Measurements from ENCODE around the gene PI16.
"Not testable (repeated sequence)": the region's sequence is repeated elsewhere in the genome, so short reads cannot be mapped to it uniquely, and the experiment has no call there.

The PI16 gene

DNA sequence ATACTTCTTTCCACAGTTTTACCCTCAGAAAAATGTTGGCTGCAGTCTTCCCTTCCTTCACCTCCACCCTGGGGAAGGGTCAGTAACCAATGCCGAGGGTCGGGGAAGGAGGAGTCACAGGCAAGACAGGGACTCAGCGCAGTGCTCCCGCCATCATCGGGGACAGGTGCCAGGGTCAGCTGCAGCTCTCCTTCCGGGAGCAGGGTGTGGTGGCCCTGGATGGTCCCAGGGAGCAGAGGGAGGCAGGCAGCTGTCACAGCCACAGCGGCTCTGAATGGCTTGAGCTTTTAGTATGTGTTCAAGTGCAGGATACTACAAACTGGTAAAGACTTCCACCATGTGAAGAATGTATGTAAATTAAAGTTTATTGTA is 26.0 kb upstream of the PI16 start:
- no peak for DNase-seq

DNA sequence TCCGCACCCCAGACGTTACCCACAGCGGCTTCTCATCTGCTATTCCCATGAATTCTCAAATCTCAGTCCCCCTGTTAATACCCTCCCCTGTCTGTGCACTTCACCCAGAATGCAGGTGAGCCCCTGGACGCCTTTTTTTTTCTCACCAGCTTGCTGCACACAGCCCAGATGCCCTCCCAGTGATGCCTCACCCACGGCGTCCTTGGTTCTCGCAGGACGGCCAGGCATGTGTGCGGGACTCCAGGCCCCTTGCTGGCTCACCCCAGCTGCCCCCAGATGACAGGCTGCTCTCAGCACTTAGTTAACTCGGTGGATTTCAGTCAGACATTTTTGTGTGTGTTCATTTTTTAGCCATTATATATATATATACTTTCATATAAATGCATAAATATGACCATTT is 25.4 kb upstream of the PI16 start:
- no peak for DNase-seq

DNA sequence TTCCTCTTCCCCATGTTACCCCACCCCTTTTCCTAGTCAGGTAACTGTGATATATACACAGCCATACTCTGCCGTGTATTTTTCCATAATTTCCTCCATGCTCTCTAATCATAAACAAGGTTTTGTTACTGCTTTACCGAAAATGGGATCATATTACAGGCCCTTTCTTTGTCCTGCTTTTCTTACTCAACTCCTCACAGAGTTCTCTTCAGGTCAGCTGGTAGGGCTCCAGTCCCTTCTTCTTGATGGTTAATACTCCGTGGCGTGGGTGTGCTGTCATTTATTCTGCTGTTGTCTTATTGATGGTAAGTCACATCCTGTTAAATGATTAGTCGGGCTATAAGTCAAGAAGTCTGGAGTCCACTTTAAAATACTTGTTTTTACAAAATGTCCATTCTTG is 24.9 kb upstream of the PI16 start:
- DNase-seq = no peak

DNA sequence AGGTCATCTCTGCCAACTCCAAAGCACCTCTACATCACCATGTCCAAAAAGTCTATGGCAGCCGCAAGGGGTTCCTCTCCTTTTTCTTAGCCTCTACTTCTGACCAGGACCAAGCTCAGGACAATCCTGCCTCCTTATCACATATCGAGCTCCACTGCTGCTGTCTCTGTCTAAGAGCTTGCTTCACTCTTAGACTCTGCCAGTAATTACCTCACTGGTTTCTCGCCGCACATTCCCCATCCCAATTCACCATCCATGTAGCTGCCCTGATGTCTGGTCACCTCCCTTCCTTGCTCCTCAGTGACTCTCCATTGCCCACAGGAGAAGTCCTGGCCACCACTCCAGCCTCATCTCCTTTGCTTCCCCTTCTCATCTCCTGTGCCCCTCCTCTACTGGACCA is 24.1 kb upstream of the PI16 start:
- no peak for DNase-seq

DNA sequence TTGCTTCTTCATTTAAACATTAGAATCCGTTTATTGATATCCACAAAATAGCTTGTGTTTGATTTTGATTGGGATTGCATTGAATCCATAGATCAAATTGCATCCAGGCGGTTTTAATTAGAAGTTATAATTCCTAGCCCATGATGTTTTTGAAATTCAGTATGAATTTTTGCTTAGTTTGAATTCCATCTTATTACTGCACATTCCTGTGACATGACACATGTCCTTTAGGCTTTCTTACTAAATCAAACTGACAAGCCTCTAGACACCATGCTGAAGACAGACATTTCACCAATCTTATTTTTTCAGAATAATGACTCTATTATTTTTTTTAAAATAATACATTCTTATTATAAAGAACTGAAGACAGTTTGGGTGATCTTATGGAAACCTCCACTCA is 21.4 kb upstream of the PI16 start:
- DNase-seq = no peak

DNA sequence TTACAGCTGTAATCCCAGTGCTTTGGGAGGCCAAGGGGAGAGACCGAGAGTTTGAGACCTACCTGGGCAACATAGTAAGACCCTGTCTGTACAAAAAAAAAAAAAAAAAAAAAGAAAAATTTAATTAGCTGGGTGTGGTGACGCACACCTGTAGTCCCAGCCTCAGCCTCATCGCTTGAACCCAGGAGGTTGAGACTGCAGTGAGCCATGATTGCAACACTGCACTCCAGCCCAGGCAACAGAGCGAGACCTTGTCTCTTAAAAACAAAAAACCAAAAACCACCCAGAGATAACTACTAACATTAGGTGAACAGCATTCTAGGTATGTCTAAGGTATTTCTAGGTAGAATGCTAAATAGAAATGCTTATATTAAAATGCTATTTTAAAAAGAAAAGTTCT is 21.0 kb upstream of the PI16 start:
- DNase-seq = no peak

DNA sequence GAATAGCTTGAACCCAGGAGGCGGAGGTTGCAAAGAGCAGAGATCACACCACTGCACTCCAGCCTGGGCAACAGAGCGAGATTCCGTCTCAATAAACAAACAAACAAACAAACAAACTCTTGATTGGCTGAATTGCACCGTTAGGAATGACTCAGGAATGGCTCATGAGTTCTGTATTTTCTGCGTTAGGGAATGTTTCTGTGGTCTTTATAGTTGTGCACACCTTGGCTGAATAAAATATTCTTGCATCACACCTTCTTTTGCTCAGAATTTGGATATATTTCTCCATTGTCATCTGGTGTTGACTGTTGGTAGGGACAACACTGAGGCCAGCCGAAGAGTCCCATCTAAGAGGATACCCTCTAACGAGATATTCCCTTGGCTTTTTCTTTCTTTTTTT is 19.6 kb upstream of the PI16 start:
- DNase-seq = no peak

DNA sequence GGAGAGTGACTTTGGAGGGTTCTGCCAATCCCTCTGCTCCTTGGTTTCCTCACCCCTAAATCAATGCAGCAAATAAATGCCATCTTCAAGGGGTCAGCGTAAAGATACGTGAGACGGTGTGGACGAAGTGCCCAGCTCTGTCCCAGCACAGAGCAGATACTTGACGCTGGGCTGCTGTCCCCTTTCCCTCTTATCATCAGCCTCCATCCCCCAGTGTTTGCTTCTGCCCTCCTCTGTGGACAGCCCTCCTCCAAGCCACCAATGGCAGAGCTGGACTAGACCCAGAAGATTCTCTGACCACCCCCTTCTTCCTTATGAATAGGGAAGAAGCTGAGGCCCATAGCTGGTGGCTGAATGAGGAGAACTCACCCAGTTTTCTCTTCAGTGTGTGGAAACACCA is 17.7 kb upstream of the PI16 start:
- DNase-seq = no peak

DNA sequence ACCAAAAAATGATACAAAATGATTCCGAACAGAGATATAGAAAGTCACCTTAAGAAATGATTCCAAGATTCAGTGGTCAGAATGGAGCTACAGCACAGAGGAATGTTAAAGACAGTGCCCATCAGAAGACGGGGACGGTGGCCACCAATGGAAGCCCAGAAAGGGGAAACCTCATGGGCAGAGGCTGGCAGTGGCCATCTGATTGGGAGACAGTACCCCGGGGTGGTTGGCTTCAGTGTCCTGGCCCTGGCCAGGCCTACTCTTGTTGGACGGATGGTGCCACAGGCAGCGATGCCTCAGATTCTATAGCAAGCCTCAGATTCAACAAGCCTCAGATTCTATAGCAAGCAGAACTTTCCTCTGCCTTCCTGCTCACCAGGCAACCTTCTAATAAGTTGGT is 16.6 kb upstream of the PI16 start:
- DNase-seq = no peak

DNA sequence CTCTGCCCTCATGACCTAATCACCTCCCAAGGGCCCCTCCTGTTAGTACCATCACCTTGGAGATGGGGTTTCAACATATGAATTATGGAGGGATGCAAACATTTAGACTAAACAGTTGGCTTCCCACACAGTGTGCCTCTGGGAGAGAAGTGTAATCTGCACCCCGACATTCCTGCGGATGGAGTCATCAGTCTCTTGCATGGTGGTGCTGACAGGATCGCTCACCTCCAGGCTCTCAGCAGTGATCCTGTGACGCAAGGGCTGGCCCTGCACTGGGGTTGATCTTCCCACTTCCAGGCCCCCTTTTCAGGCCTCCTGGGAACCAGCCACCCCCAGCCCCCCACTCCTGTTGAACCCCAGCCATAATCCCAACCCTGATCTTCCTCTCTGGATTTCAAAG is 16.0 kb upstream of the PI16 start:
- no peak for DNase-seq

DNA sequence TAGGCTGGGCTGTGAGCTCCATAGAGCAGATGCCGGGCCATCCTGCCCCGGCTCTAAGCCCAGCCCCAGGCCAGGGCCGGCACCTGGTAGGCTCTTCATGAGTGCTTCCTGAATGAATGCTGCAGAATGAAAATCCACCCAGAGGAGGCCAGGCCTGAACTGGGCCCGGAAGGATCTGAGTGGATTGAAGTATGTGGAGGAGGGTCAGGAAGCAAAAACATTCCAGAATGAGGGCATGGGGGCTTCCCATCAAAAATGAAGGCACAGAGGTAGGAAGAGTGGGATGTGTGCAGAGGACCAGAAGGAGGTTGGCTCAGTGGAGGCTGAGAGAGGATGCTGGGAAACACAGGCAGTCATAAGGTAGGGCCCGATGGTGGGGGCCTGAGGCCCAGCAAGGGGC is 15.5 kb upstream of the PI16 start:
- DNase-seq = not testable (repeated sequence)

DNA sequence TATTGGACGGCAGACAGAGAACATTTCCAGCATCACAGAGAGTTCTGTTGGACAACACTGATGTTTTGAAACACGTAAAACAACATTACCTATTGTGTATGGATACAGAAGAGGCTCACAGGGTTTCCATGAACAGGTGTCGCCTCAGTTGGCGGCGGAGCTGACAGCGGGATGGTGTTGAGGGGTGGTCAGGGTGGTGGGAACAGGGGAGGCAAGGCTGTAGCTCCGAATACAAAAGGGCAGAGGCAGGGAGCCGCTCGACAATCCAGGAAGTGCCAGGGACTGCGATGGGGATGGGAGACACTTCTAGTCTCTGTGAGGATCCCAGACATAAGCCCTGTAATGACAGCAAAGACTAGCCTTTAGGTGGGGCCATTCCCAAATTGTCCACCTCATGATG is 14.5 kb upstream of the PI16 start:
- no peak for DNase-seq

DNA sequence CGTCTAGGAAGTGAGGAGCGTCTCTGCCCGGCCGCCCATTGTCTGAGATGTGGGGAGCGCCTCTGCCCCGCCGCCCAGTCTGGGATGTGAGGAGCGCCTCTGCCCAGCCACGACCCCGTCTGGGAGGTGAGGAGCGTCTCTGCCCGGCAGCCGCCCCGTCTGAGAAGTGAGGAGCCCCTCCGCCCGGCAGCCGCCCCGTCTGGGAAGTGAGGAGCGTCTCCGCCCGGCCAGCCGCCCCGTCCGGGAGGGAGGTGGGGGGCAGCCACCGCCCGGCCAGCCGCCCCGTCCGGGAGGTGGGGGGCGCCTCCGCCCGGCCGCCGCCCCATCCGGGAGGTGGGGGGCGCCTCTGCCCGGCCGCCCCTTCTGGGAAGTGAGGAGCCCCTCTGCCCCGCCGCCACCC is 13.0 kb upstream of the PI16 start:
- not testable (repeated sequence) for DNase-seq

DNA sequence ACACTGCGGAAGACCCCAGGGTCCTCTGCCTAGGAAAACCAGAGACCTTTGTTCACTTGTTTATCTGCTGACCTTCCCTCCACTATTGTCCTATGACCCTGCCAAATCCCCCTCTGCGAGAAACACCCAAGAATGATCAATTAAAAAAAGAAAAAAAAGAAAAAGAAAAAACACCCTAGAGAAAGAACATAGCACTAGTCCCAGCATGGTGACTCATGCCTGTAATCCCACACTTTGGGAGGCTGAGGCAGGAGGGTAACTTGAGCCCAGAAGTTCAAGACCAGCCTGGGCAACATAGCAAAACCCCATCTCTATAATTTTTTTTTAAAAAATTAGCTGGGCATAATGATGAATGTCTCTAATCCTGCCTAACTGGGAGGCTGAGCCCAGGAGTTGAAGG is 12.2 kb upstream of the PI16 start:
- not testable (repeated sequence) for DNase-seq

DNA sequence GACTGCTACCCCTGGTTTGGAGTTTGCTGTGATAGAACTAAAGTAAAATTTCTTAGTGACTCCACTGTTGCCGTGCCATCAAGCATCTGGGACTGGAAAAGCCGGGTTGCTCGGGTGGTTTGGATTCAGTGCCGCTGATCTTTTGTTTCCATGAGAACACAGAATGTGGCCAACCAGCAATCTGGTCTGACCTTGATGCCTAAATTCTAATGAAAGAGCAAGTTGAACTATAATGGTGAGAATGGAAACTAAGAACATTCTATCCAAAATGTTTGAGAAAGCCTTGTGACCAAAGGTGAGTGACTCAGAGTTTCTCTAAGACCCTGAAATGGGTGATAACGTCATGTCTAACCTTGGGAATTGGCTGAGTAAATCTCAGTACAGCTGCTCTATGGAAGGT is 9.9 kb upstream of the PI16 start:
- DNase-seq = no peak

DNA sequence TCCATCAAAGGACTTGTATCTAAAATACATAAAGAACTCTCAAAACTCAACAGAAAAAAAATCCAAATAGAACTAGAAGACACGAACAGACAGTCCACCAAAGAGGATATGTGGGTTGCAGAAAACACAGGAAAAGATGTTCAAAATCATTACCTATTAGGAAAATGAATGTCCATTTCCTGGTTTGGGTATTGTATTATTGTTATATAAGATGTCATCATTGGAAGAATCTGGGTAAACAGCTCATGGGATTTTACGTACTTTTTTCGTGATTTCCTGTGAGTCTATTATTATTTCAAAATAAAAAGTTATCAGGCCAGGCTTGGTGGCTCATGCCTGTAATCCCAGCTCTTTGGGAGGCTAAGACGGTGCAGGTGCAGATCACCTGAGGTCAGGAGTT is 9.2 kb upstream of the PI16 start:
- DNase-seq = no peak

DNA sequence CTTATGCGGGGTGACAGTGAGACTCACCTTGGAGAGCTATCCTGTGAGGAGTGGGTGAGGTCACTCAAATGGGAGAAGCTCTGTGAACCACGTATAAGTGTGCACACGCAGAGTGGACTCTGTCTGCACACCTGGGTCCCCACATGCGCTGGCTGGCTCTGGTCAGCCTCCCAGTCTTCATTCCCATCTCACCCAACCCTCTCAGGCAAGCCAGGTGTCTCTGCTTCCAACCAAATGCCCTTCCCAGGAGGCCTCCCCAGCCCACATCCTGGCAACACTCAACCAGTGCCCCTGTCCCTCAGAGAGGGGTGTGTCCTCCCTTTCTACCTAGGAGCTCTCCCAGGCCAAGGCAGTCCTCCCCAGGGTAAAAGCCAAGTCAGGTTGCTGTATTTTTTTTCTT is 8.0 kb upstream of the PI16 start:
- DNase-seq = no peak

DNA sequence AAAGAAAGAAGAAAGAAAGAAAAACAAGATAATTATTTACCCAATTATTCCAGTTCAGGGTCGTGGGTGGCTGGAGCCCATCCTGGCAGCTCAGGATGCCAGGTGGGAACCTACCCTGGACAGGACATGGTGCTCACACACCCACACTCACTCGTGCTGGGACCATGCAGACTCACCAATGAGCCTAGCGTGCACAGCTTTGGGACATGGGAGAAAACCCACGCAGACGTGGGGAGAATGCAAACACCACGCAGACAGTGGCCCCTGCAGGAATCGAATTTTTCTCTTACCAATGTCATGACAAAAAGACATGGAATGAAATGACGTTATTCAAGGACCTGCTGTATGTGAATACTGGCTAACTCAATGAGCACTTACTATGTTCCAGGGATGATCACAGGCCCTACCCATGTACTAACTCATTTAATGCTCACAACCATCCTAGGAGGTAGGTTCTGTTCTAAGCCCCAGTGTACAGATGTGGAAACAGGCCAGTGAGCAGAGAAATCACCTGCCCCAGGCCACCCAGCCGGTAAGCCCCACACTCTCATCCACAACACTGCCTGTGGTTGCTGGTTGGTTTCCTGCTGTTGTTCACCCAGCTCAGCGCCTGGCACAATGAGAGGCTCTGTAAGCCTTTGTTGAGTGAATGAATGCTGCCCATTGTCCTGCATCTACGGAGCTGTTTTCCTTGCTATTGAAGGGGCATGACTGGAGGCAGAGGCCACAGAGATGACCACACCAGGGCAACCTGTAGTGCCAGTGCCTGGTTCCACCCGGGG is 6.8 kb upstream of the PI16 start:
- DNase-seq = peak in 50 of 56 donors; percentile 19 to 93 (median 75)

DNA sequence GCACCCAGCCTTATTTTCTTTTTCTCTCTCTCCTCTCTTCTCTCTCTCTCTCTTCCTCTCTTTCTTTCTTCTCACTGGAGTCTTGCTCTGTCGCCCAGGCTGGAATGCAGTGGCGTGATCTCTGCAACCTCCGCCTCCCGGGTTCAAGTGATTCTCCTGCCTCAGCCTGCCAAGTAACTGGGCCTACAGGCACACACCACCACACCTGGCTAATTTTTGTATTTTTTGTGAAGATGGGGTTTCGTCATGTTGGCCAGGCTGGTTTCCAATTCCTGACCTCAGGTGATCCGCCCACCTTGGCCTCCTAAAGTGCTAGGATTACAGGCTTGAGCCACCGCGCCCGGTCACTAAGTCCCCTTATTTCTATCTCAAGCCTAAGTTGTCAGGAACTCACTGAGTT is 5.5 kb upstream of the PI16 start:
- DNase-seq = not testable (repeated sequence)

DNA sequence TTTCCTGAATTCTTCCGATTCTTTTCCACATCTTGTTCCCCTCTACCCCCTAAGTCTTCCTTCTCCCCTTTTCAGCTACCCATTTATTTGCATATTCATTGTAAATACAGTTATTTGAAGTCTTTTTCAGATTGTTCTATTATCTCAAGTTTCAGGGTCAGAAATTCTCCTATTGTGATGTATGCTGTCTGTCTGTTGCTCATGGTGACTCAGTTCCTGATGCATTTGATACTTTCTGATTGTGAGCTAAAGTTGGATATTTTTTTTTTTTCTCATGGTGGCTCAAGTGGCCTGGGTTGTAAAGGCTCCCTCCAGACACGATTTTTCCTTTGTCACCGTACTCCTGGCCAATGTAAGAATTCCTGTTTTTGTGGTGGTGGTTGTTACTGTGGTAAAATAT is 4.9 kb upstream of the PI16 start:
- DNase-seq = no peak

DNA sequence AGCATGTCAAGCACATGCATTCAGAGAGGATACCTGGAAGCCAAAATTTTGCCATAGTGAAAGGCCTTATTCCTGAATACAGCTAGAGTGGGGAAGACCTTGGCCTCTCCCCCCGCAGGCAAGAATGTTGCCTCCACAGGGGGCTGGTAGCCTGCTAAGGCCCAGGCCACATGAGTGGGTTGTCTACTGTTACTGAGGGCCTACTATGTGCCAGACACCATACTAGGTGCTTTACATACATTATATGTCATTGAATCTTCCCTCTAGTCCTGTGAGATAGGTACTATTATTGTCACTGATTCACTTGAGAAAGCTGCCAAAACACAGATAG is 642 bp upstream of the PI16 start:
- no peak for DNase-seq

DNA sequence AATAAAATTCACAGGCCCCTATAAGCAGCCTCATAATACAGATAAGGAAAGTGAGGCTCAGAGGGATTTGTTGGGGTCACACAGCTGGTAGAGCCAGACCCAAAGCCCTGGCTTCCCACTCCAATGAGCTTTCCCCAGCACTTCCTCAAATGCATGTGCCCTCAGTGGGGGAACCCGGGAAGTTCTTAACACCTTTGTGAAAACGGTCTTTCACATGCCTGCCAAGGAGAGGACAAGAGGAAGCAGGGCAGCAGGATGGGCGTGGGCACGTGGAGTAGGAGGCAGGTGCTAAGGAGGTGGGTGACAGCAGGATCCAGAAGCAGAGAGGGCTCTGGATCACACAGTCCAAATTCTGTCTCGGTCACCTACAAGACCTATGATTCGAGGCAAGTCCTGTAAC is 598 bp downstream of the PI16 start:
- no peak for DNase-seq

DNA sequence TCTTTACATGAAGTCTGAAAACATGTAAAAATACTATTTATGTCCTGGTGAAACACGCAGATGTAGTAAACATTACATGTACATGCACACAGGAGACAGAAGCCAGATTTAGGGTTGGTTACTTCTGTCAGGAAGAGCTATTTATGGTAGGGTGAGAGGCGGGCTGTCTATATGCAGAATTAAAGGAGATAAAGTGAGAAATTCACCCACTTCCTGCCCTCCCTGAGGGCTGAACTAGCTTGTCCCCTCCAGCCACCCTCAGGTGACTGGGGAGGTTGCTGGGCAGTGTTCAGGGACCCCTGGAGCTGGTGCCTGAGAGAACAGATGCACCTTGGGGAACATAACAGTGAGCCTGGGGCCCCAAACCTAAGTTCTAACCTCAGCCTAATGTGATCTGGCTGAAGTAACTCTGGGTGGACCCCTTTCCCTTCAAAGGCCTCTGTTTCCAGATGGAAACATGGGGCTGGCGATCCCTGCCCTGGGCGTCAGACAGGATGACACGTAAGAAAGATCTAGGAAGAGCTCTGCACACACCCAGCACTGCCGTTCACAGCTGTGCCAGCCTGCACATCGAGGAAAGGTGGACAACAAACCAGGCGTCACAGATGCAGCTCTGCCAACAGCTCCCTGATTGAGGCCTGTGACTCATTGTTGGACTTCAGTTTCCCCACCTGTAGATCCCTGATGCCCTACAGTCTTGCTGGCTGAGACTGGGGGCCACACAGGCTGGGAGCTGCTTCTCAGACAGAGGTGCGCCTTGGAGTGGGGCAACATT is 1.3 kb downstream of the PI16 start:
- DNase-seq = no peak

DNA sequence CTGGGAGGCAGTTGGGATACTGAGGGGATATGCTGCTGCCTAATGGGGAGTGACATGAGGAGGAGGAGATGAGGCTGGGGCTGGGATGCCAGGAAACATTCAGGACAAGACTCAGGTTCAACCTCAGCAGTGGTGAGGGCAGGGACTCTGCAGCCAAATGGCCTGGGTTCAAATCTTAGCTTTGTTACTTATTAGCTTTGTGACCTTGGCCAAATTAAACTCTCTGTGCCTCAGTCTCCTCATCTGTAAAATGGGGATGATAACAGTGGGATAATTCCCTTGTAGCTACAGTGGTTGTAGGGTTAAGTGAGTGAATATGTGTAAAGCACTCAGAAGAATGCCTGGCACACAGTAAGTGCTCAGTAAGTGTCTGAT is 1.9 kb downstream of the PI16 start:
- DNase-seq = no peak
